ENCODE data around the gene CHSY1.

CHSY1 gene

GRCh38 chr15:101187820-101188636 lies 63.8 kb downstream of the CHSY1 start:
- DNase-seq: peak; percentile 91

- DNase-seq: no peak
Observed at GRCh38 chr15:101185770-101186169, 66.1 kb downstream of the CHSY1 start.

GRCh38 chr15:101185336-101185735 lies 66.5 kb downstream of the CHSY1 start:
- no peak for DNase-seq

- DNase-seq: no peak
Observed at GRCh38 chr15:101184830-101185229, 67.0 kb downstream of the CHSY1 start.

- no peak for DNase-seq
Observed at GRCh38 chr15:101183931-101184305, 67.9 kb downstream of the CHSY1 start.

- DNase-seq: no peak
Observed at GRCh38 chr15:101183226-101183930, 68.5 kb downstream of the CHSY1 start.

GRCh38 chr15:101182215-101182614 lies 69.6 kb downstream of the CHSY1 start:
- DNase-seq: no peak

GRCh38 chr15:101181349-101181748 lies 70.5 kb downstream of the CHSY1 start:
- no peak for DNase-seq

- no peak for DNase-seq
Observed at GRCh38 chr15:101180620-101181307, 71.1 kb downstream of the CHSY1 start.

- DNase-seq: peak; percentile 75
Observed at GRCh38 chr15:101179341-101180153, 72.3 kb downstream of the CHSY1 start.

GRCh38 chr15:101178931-101179330 lies 72.9 kb downstream of the CHSY1 start:
- no peak for DNase-seq

- DNase-seq: no peak
Observed at GRCh38 chr15:101178479-101178878, 73.4 kb downstream of the CHSY1 start.

- DNase-seq: no peak
Observed at GRCh38 chr15:101177866-101178265, 74.0 kb downstream of the CHSY1 start.

- peak; percentile 60 for DNase-seq
Observed at GRCh38 chr15:101176625-101177024, 75.2 kb downstream of the CHSY1 start.

GRCh38 chr15:101175401-101175800 lies 76.4 kb downstream of the CHSY1 start:
- no peak for DNase-seq

- DNase-seq: no peak
Observed at GRCh38 chr15:101174152-101174920, 77.5 kb downstream of the CHSY1 start.

- DNase-seq: no peak
Observed at GRCh38 chr15:101173233-101174119, 78.4 kb downstream of the CHSY1 start.

- DNase-seq: no peak
Observed at GRCh38 chr15:101172501-101173071, 79.3 kb downstream of the CHSY1 start.

- DNase-seq: no peak
Observed at GRCh38 chr15:101171954-101172353, 79.9 kb downstream of the CHSY1 start.

GRCh38 chr15:101170568-101171350 lies 81.1 kb downstream of the CHSY1 start:
- peak; percentile 80 for DNase-seq

All from EL (cell line).